Left ventricle myocardium inferior (tissue), 1 donor: Measurements from ENCODE around the gene FRY. TPM values are rescaled to one million over a fixed set of nuclear protein-coding genes. Genes with fewer than 3 reads are reported as not detected.

Experiments used
- DNase-seq: peaks from one replicate; pipeline ENCODE4 v3.0.0-alpha.2; 2020
- H3K27ac ChIP-seq: fragments of 200-600 bp; replicated peaks from 2 replicates; pipeline ENCODE4 v1.8.0; 2021
- H3K27me3 ChIP-seq: fragments of 200-600 bp; 2 replicates; pipeline ENCODE4 v1.8.0; 2021; ENCODE audit warnings: low read depth
- H3K36me3 ChIP-seq: fragments of 200-600 bp; 2 replicates; pipeline ENCODE4 v1.8.0; 2021
- H3K4me1 ChIP-seq: fragments of 200-600 bp; 2 replicates; pipeline ENCODE4 v1.8.0; 2021
- H3K4me3 ChIP-seq: fragments of 200-600 bp; 2 replicates; pipeline ENCODE4 v1.8.0; 2021; ENCODE audit warnings: mild to moderate bottlenecking, moderate library complexity
- H3K9me3 ChIP-seq: fragments of 200-600 bp; replicated peaks from 2 replicates; pipeline ENCODE4 v1.8.0; 2021
- intact Hi-C: fragments of 100-400 bp; cut with micrococcal nuclease; formaldehyde crosslinking; loops from one replicate; pipeline ENCODE4 v1.11.0; 2022
- total RNA-seq: library from RNA; stranded (reverse); fragmentation: NEBNext Ultra II Directional; extraction: Animal tissue kit (Norgen Biotek cat#: 25700); gene quantifications from one replicate; pipeline ENCODE4 v1.2.1, GENCODE V29; 2021
- TF ChIP-seq, protein P1 (sequence below): fragments of 200-600 bp; IDR thresholded peaks from 2 replicates; pipeline ENCODE4 v1.8.0; 2021; ENCODE audit warnings: antibody characterized with exemption, mild to moderate bottlenecking, borderline replicate concordance
- donor health status: DM: no; HTN: yes; CAD: no; lungs with severe emphysema.

The FRY gene
- total RNA-seq, 1 donor from 2014 or later, result 167 TPM

DNA sequence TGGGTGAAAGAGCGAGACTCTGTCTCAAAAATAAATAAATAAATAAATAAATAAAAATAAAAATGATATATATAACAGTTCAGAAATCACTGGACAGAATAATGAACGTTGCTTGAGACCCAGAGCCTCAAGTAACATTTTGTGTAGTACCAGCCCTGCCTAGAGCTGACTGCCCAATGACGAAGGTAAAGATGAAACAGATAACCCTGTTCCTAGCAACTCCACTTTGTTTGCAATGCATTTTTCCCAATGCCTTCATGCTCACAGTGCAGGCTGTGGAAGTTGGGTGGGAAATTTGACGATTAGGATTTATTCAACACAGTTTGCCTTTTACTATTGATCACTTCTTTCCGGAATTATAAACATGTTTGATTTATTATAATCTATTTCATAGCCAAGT lies 22.2 kb upstream of the FRY start:
- H3K27ac ChIP-seq, result no peak overlapping the region
- TF ChIP-seq, protein P1, sequence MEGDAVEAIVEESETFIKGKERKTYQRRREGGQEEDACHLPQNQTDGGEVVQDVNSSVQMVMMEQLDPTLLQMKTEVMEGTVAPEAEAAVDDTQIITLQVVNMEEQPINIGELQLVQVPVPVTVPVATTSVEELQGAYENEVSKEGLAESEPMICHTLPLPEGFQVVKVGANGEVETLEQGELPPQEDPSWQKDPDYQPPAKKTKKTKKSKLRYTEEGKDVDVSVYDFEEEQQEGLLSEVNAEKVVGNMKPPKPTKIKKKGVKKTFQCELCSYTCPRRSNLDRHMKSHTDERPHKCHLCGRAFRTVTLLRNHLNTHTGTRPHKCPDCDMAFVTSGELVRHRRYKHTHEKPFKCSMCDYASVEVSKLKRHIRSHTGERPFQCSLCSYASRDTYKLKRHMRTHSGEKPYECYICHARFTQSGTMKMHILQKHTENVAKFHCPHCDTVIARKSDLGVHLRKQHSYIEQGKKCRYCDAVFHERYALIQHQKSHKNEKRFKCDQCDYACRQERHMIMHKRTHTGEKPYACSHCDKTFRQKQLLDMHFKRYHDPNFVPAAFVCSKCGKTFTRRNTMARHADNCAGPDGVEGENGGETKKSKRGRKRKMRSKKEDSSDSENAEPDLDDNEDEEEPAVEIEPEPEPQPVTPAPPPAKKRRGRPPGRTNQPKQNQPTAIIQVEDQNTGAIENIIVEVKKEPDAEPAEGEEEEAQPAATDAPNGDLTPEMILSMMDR, result no peak
- no peaks in the 10 kb centered on the region for H3K27me3 ChIP-seq
- DNase-seq, result no peak
- intact Hi-C loops, result no loop called here
- peaks cover 23% of the 10 kb centered on the region for H3K4me1 ChIP-seq
- H3K36me3 ChIP-seq, result no peaks in the 10 kb centered on the region
- no peaks in the 10 kb centered on the region for H3K9me3 ChIP-seq
- H3K4me3 ChIP-seq, result no peak overlapping the region

- H3K27ac ChIP-seq, result no peak overlapping the region
- intact Hi-C loops, result loop anchor here (10.0 kb wide), 1 partner anchor 305 kb away; the partner anchor contains the start of genes BRCA2 and ZAR1L
- H3K27me3 ChIP-seq, result no peaks in the 10 kb centered on the region
- TF ChIP-seq, protein P1, result no peak
- H3K4me1 ChIP-seq, result peaks cover 15% of the 10 kb centered on the region
- no peak for DNase-seq
- no peaks in the 10 kb centered on the region for H3K36me3 ChIP-seq
- H3K9me3 ChIP-seq, result no peaks in the 10 kb centered on the region
- H3K4me3 ChIP-seq, result no peak overlapping the region
Measured at GRCh38 chr13:32010136-32010535, 21.4 kb upstream of the FRY start.

- Histone ChIP-seq H3K27ac (no peak overlapping the region), H3K9me3 (no peaks in the 10 kb centered on the region), H3K4me3 (no peak overlapping the region), H3K4me1 (peaks cover 15% of the 10 kb centered on the region), H3K27me3 (no peaks in the 10 kb centered on the region), H3K36me3 (no peaks in the 10 kb centered on the region)
- intact Hi-C loops, result loop anchor here (10.0 kb wide), 1 partner anchor 303 kb away; the partner anchor contains the start of genes BRCA2 and ZAR1L
- DNase-seq, result no peak
- TF ChIP-seq, protein P1, result no peak
Measured at GRCh38 chr13:32011971-32012370, 19.6 kb upstream of the FRY start.

DNA sequence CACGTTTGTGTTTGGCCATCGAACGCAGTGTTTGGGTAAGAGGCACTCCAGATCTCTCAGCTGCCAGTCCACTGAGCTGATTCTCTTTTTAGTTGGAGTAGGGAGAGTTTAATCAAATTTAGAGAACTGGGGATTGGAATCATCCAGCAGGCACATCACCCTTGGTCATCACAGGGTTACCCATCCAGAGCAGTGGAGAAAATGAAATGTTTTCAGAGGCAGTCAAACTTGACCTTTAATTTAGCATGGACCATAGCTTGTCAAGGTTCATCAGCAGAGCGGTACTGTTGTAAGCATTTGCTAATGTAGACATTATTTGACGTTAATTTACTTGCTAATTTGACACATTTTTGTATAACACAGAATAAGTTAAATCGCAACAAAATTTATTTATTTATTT lies 18.4 kb upstream of the FRY start:
- Histone ChIP-seq H3K9me3 (no peaks in the 10 kb centered on the region), H3K27ac (no peak overlapping the region), H3K27me3 (no peaks in the 10 kb centered on the region), H3K4me1 (peaks cover 15% of the 10 kb centered on the region), H3K36me3 (no peaks in the 10 kb centered on the region), H3K4me3 (no peak overlapping the region)
- no peak for DNase-seq
- intact Hi-C loops, result loop anchor here (10.0 kb wide), 1 partner anchor 302 kb away; the partner anchor contains the start of genes BRCA2 and ZAR1L
- TF ChIP-seq, protein P1, result no peak

DNA sequence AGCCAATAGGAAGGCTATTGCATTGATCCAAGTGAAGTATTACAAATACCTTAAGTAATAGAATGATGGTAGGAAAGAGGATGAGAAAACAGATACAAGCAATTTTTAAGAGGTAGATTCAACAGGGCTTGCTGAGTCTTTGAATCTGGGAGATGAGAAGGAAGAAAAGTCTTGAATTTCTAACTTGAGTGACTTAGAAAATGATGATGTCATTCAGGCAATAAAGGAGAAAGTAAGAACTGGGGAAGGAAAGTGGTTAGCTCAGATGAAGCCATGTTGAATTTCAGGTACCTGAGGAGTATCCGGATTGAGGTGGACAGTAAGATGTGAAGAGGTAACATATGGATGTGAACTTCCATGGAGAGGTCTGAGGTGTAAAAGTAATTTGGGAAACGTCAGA lies 15.5 kb upstream of the FRY start:
- H3K4me1 ChIP-seq, result peaks cover 16% of the 10 kb centered on the region
- H3K27ac ChIP-seq, result no peak overlapping the region
- no peaks in the 10 kb centered on the region for H3K36me3 ChIP-seq

More for the DNA sequence above, 15.5 kb upstream of the FRY start:
- H3K4me3 ChIP-seq, result no peak overlapping the region
- no peaks in the 10 kb centered on the region for H3K27me3 ChIP-seq
- no peak for DNase-seq
- intact Hi-C loops, result loop anchor here (10.0 kb wide), 1 partner anchor 299 kb away; the partner anchor contains the start of genes BRCA2 and ZAR1L
- H3K9me3 ChIP-seq, result no peaks in the 10 kb centered on the region
- TF ChIP-seq, protein P1, result no peak
